Measurements from ENCODE around the gene PSORS1C1. TPM values are rescaled to one million over a fixed set of nuclear protein-coding genes. Genes with fewer than 3 reads are reported as not detected.

PSORS1C1 gene
- total RNA-seq, 1 experiment from 2014 or later = 0.48 TPM

GRCh38 chr6:31132806-31133205 lies 18.2 kb downstream of the PSORS1C1 start:
- Mint-ChIP-seq H3K36me3 (ENCODE audit: insufficient read depth in 1 of 3, low read depth in 3 of 3) (no peaks in the 10 kb centered on the region), H3K4me1 (peaks cover 25 to 29% of the 10 kb centered on the region in 2 experiments), H3K27me3 (ENCODE audit: low read depth) (peaks cover 3% of the 10 kb centered on the region), H3K4me3 (no peak overlapping the region), H3K27ac (no peak overlapping the region), H3K9me3 (no peaks in the 10 kb centered on the region; a peak in 2 of 5 replicates)
- H3K79me2 ChIP-seq (ENCODE audit: insufficient read depth, low read length) = no peaks in the 10 kb centered on the region
- no peak overlapping the region for H2BK12ac ChIP-seq (ENCODE audit: insufficient read length, low read depth, low read length)
- H4K5ac ChIP-seq (ENCODE audit: insufficient read length, low read depth, low read length) = no peak overlapping the region
- DNase-seq = no peak
- no peaks in the 10 kb centered on the region for H3K23me2 ChIP-seq (ENCODE audit: insufficient read length, low read depth, low read length, poor library complexity, severe bottlenecking)
- H4K91ac ChIP-seq (ENCODE audit: insufficient read length, low read depth, low read length) = no peak overlapping the region
- no peaks in the 10 kb centered on the region for H3K79me1 ChIP-seq (ENCODE audit: insufficient read depth, low read depth, low read length, poor library complexity, severe bottlenecking)
- no peak overlapping the region for H3K4ac ChIP-seq (ENCODE audit: low read depth, low read length)
- H2BK15ac ChIP-seq (ENCODE audit: low read depth, low read length) = no peak overlapping the region
- no peak overlapping the region for H3K9ac ChIP-seq (ENCODE audit: extremely low read depth, insufficient read length, low read length)
- no peak overlapping the region for H3K27ac ChIP-seq (ENCODE audit: insufficient read length, low read depth, low read length)
- no peaks in the 10 kb centered on the region for H4K20me1 ChIP-seq (ENCODE audit: control insufficient read depth, insufficient read depth, insufficient read length)
- H2BK120ac ChIP-seq (ENCODE audit: low read depth, low read length, poor library complexity, severe bottlenecking) = no peak overlapping the region
- no peak overlapping the region for H3K56ac ChIP-seq (ENCODE audit: insufficient read length, low read depth, low read length)
- H3K4me2 ChIP-seq (ENCODE audit: insufficient read depth, insufficient read length, low read length) = no peak overlapping the region
- TF ChIP-seq, protein P1, sequence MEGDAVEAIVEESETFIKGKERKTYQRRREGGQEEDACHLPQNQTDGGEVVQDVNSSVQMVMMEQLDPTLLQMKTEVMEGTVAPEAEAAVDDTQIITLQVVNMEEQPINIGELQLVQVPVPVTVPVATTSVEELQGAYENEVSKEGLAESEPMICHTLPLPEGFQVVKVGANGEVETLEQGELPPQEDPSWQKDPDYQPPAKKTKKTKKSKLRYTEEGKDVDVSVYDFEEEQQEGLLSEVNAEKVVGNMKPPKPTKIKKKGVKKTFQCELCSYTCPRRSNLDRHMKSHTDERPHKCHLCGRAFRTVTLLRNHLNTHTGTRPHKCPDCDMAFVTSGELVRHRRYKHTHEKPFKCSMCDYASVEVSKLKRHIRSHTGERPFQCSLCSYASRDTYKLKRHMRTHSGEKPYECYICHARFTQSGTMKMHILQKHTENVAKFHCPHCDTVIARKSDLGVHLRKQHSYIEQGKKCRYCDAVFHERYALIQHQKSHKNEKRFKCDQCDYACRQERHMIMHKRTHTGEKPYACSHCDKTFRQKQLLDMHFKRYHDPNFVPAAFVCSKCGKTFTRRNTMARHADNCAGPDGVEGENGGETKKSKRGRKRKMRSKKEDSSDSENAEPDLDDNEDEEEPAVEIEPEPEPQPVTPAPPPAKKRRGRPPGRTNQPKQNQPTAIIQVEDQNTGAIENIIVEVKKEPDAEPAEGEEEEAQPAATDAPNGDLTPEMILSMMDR (conservative IDR thresholded peaks at IDR 0.05) = no peak
- peaks cover 3% of the 10 kb centered on the region; the same call in 1 of the 2 replicates for H3K4me1 ChIP-seq (ENCODE audit: insufficient read depth, low read length)
- no peak overlapping the region for H2AK5ac ChIP-seq (ENCODE audit: insufficient read length, low read length)
- H3K14ac ChIP-seq (ENCODE audit: insufficient read depth, low read length) = no peak overlapping the region
- H2BK20ac ChIP-seq (ENCODE audit: low read depth, low read length, poor library complexity, severe bottlenecking) = no peak overlapping the region
- no peaks in the 10 kb centered on the region for H3K27me3 ChIP-seq (ENCODE audit: insufficient read depth, low read length)
- H3K18ac ChIP-seq (ENCODE audit: insufficient read length, low read depth, low read length) = no peak overlapping the region
- no peak overlapping the region for H2AFZ ChIP-seq (ENCODE audit: low read length)
- WGBS (ENCODE audit: extremely low coverage, insufficient read length, low lambda C conversion rate) = no CpG with 5 or more reads among the region's 6 CpGs
- H2BK5ac ChIP-seq (ENCODE audit: insufficient read length, low read length) = no peak overlapping the region
- H3T11ph ChIP-seq (ENCODE audit: low read length) = no peak overlapping the region
- H3K9me3 ChIP-seq (ENCODE audit: control insufficient read depth, low read depth, low read length) = no peaks in the 10 kb centered on the region
- H4K8ac ChIP-seq (replicated peaks; ENCODE audit: insufficient read length, low read depth, low read length) = no peak overlapping the region
- H3K23ac ChIP-seq (ENCODE audit: insufficient read length, low read depth, low read length) = no peak overlapping the region
